OCI-LY1 (cell line): ENCODE measurements around the gene MTFR2.

ENCODE experiments used
- H2AFZ ChIP-seq: fragments of 200-600 bp; sonication (generic), shearing (Covaris generic); 2 replicates; pipeline ENCODE4 v1.6.0; 2014; ENCODE audit warnings: antibody characterized with exemption, mild to moderate bottlenecking, low read length
- H3F3A ChIP-seq: fragments of 200-600 bp; sonication (generic), shearing (Covaris generic); 2 replicates; pipeline ENCODE4 v1.6.0; 2014; ENCODE audit warnings: mild to moderate bottlenecking, antibody characterized with exemption, low read length, moderate library complexity; ENCODE audit not compliant: insufficient read depth
- H3K27ac ChIP-seq: fragments of 200-600 bp; sonication (generic); 2 replicates; pipeline ENCODE4 v1.5.1; 2014; ENCODE audit warnings: low read length, mixed run types, mild to moderate bottlenecking, low read depth; ENCODE audit not compliant: poor library complexity, severe bottlenecking
- H3K27me3 ChIP-seq: fragments of 200-600 bp; sonication (generic); 2 replicates; pipeline ENCODE4 v1.6.0; 2014; ENCODE audit warnings: antibody characterized with exemption, mild to moderate bottlenecking, low read length, moderate library complexity; ENCODE audit not compliant: insufficient read depth
- H3K36me3 ChIP-seq: fragments of 200-600 bp; sonication (generic); 2 replicates; pipeline ENCODE4 v1.6.1; 2014; ENCODE audit warnings: mild to moderate bottlenecking, antibody characterized with exemption, low read length, moderate library complexity, mixed read lengths; ENCODE audit not compliant: insufficient read depth
- H3K4me1 ChIP-seq: fragments of 200-600 bp; sonication (generic); 2 replicates; pipeline ENCODE4 v1.5.1; 2014; ENCODE audit warnings: mild to moderate bottlenecking, low read length, moderate library complexity; ENCODE audit not compliant: insufficient read depth, severe bottlenecking
- H3K4me2 ChIP-seq: fragments of 200-600 bp; sonication (generic), shearing (Covaris generic); 2 replicates; pipeline ENCODE4 v1.6.1; 2014; ENCODE audit warnings: low read length
- H3K4me3 ChIP-seq: fragments of 200-600 bp; sonication (generic); 2 replicates; pipeline ENCODE4 v1.5.1; 2014; ENCODE audit warnings: low read length, low read depth, mild to moderate bottlenecking, mixed read lengths; ENCODE audit not compliant: poor library complexity, severe bottlenecking
- H3K79me2 ChIP-seq: fragments of 200-600 bp; shearing (Covaris generic); 2 replicates; pipeline ENCODE4 v1.6.1; 2016; ENCODE audit warnings: mixed run types, low read length, mixed read lengths; ENCODE audit not compliant: insufficient read depth
- H3K9ac ChIP-seq: fragments of 200-600 bp; sonication (generic), shearing (Covaris generic); 2 replicates; pipeline ENCODE4 v1.6.1; 2014; ENCODE audit warnings: mild to moderate bottlenecking, low read length, mixed read lengths
- H3K9me2 ChIP-seq: fragments of 200-600 bp; sonication (generic), shearing (Covaris generic); 2 replicates; pipeline ENCODE4 v1.6.1; 2014; ENCODE audit warnings: low read depth, mild to moderate bottlenecking, low read length, mixed read lengths
- H3K9me3 ChIP-seq: fragments of 200-600 bp; shearing (Covaris generic); 2 replicates; pipeline ENCODE4 v1.6.1; 2014; ENCODE audit warnings: low read length, mixed read lengths
- H4K20me1 ChIP-seq: fragments of 200-600 bp; sonication (generic), shearing (Covaris generic); 2 replicates; pipeline ENCODE4 v1.6.0; 2016; ENCODE audit warnings: mild to moderate bottlenecking, low read length; ENCODE audit not compliant: insufficient read depth
- EZH2 ChIP-seq: fragments of 200-600 bp; sonication (generic), shearing (Covaris generic); IDR thresholded peaks from 2 replicates; pipeline ENCODE4 v1.8.0; 2017; ENCODE audit warnings: borderline replicate concordance, mixed run types, mild to moderate bottlenecking, antibody characterized with exemption, low read length, moderate library complexity, mixed read lengths
- TF ChIP-seq, protein P1 (sequence below): fragments of 200-600 bp; sonication (generic), shearing (Covaris generic); IDR thresholded peaks from 2 replicates; pipeline ENCODE4 v1.5.1; 2017; ENCODE audit warnings: mild to moderate bottlenecking, antibody characterized with exemption, low read length, moderate library complexity, mixed read lengths

MTFR2 gene

DNA sequence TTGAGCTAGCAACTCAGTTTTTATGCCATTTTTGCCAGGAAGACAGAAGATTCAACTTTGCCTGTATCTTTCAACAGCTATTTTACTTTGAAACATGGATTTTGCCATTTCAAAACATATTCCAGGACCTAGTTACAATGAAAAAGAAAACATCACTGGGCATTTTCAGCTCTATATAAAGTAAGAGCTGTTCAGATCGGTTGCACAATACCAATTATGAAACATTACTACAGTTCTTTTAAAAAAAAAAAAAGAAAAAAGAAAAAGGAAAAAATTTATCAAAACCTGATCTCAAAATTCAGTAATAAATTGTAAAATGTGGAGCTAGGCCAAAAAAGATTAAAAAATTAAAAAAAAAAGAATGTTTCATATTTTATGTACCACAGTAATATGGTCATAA is 24.0 kb upstream of the MTFR2 start:
- Histone ChIP-seq H3F3A (no peaks in the 10 kb centered on the region), H3K4me1 (no peaks in the 10 kb centered on the region), H4K20me1 (no peaks in the 10 kb centered on the region), H3K36me3 (peaks cover 92% of the 10 kb centered on the region), H2AFZ (no peak overlapping the region), H3K79me2 (peaks cover 13% of the 10 kb centered on the region), H3K4me2 (no peak overlapping the region), H3K27me3 (no peaks in the 10 kb centered on the region), H3K9ac (no peak overlapping the region), H3K9me3 (no peaks in the 10 kb centered on the region), H3K4me3 (no peak overlapping the region), H3K27ac (no peak overlapping the region), H3K9me2 (no peaks in the 10 kb centered on the region)
- TF ChIP-seq, protein P1, sequence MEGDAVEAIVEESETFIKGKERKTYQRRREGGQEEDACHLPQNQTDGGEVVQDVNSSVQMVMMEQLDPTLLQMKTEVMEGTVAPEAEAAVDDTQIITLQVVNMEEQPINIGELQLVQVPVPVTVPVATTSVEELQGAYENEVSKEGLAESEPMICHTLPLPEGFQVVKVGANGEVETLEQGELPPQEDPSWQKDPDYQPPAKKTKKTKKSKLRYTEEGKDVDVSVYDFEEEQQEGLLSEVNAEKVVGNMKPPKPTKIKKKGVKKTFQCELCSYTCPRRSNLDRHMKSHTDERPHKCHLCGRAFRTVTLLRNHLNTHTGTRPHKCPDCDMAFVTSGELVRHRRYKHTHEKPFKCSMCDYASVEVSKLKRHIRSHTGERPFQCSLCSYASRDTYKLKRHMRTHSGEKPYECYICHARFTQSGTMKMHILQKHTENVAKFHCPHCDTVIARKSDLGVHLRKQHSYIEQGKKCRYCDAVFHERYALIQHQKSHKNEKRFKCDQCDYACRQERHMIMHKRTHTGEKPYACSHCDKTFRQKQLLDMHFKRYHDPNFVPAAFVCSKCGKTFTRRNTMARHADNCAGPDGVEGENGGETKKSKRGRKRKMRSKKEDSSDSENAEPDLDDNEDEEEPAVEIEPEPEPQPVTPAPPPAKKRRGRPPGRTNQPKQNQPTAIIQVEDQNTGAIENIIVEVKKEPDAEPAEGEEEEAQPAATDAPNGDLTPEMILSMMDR: no peak
- TF ChIP-seq EZH2: no peak

DNA sequence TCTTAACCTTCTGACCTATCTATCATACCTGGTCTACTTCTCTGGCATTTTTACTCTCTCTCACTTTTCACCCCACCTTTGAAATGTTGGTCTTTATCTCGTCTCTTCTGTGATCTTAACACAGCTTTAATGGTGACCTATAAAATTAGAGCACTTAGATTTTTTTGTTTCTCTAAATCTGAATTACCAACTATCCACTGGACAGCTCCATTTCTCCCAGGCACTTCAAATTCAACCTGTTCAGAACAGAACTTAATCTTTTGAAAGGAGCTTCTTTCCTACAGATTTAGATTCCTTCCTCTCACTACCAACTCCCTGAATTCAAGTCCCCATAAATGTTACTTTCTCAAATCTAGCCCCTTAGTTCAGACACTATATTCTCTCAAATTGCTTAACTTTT is 15.0 kb upstream of the MTFR2 start:
- H3K9ac ChIP-seq: no peak overlapping the region
- H3F3A ChIP-seq: no peaks in the 10 kb centered on the region
- H2AFZ ChIP-seq: no peak overlapping the region
- TF ChIP-seq, protein P1: no peak
- TF ChIP-seq EZH2: no peak
- peaks cover 99% of the 10 kb centered on the region for H3K36me3 ChIP-seq
- H3K27me3 ChIP-seq: no peaks in the 10 kb centered on the region
- H3K4me3 ChIP-seq: no peak overlapping the region
- H3K79me2 ChIP-seq: peaks cover 9% of the 10 kb centered on the region; the same call in 1 of the 2 replicates
- H3K27ac ChIP-seq: no peak overlapping the region
- H3K4me2 ChIP-seq: no peak overlapping the region
- no peaks in the 10 kb centered on the region for H3K9me2 ChIP-seq
- H3K4me1 ChIP-seq: no peaks in the 10 kb centered on the region
- no peaks in the 10 kb centered on the region for H3K9me3 ChIP-seq
- H4K20me1 ChIP-seq: peaks cover 10% of the 10 kb centered on the region

DNA sequence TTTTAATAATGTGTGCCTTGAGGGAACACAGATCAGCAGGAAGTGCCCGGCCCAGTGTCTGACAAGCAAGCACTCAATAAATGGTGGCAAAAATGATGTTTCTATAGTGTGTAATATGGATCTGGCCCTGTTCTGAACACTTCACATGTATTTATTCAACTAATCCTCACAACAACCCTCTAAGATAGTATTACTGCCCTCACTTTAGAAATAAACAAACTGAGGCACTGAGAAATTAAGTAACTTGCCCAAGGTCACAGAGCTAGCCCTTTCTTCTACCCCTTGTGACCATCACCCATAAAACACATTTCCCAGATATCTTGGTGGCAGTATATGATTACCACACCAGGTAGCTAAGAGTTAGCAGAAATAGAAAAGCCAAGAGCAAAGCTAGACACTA is 12.8 kb upstream of the MTFR2 start:
- Histone ChIP-seq H3K4me2 (no peak overlapping the region), H3K4me1 (no peaks in the 10 kb centered on the region), H3K27ac (no peak overlapping the region), H3K9ac (no peak overlapping the region), H3K36me3 (peaks cover 99% of the 10 kb centered on the region), H3K9me2 (no peaks in the 10 kb centered on the region), H3K79me2 (peaks cover 9% of the 10 kb centered on the region; the same call in 1 of the 2 replicates), H2AFZ (no peak overlapping the region), H3K9me3 (no peaks in the 10 kb centered on the region), H3F3A (no peaks in the 10 kb centered on the region), H4K20me1 (peaks cover 10% of the 10 kb centered on the region), H3K4me3 (no peak overlapping the region), H3K27me3 (no peaks in the 10 kb centered on the region)
- TF ChIP-seq, protein P1: no peak
- no peak for TF ChIP-seq EZH2
